IMR-90 (cell line): Measurements from ENCODE around the gene EYS.

ENCODE experiments used
- BHLHE40 ChIP-seq: fragments of 150-350 bp; IDR thresholded peaks from 2 replicates; pipeline ENCODE4 v1.6.1; 2016; ENCODE audit warnings: mild to moderate bottlenecking, low read depth, low read length
- CHD1 ChIP-seq: IDR thresholded peaks from 2 replicates; pipeline ENCODE4 v1.6.1; 2012; ENCODE audit warnings: low read depth, low read length, improper control_type of control experiment
- CTCF ChIP-seq: conservative IDR thresholded peaks from 2 replicates; pipeline ENCODE4 v1.5.1; 2012; ENCODE audit warnings: mild to moderate bottlenecking, low read depth, low read length, improper control_type of control experiment
- FOS ChIP-seq: fragments of 150-350 bp; IDR thresholded peaks from 2 replicates; pipeline ENCODE4 v1.6.1; 2016; ENCODE audit warnings: low read depth, low read length
- MAFK ChIP-seq: IDR thresholded peaks from 2 replicates; pipeline ENCODE4 v1.6.1; 2012; ENCODE audit warnings: low read depth, low read length, improper control_type of control experiment
- MXI1 ChIP-seq: IDR thresholded peaks from 2 replicates; pipeline ENCODE4 v1.6.1; 2012; ENCODE audit warnings: low read depth, mild to moderate bottlenecking, low read length, moderate library complexity, borderline replicate concordance
- NFE2L2 ChIP-seq: fragments of 150-350 bp; IDR thresholded peaks from 2 replicates; pipeline ENCODE4 v1.6.1; 2016; ENCODE audit warnings: low read depth, mild to moderate bottlenecking, low read length
- POLR2A ChIP-seq: IDR thresholded peaks from 2 replicates; pipeline ENCODE4 v1.6.1; 2012; ENCODE audit warnings: mild to moderate bottlenecking, low read depth, low read length
- RAD21 ChIP-seq: IDR thresholded peaks from 2 replicates; pipeline ENCODE4 v1.6.1; 2012; ENCODE audit warnings: low read length, improper control_type of control experiment
- RCOR1 ChIP-seq: IDR thresholded peaks from 2 replicates; pipeline ENCODE4 v1.6.1; 2012; ENCODE audit warnings: mild to moderate bottlenecking, low read length, improper control_type of control experiment; ENCODE audit not compliant: insufficient replicate concordance
- RFX5 ChIP-seq: IDR thresholded peaks from 2 replicates; pipeline ENCODE4 v1.8.0; 2012; ENCODE audit warnings: low read depth, mild to moderate bottlenecking, low read length, moderate library complexity
- SMC3 ChIP-seq: fragments of 150-350 bp; IDR thresholded peaks from 2 replicates; pipeline ENCODE4 v1.6.1; 2016; ENCODE audit warnings: low read depth, mild to moderate bottlenecking, antibody characterized with exemption, low read length, moderate library complexity
- USF2 ChIP-seq: fragments of 150-350 bp; IDR thresholded peaks from 2 replicates; pipeline ENCODE4 v1.6.1; 2017; ENCODE audit warnings: mild to moderate bottlenecking, antibody characterized with exemption, low read length, low read depth
- TF ChIP-seq, protein P1 (sequence below): fragments of 150-350 bp; IDR thresholded peaks from 2 replicates; pipeline ENCODE4 v1.6.1; 2016; ENCODE audit warnings: low read depth, mild to moderate bottlenecking, low read length, moderate library complexity, borderline replicate concordance

- no peak for TF ChIP-seq POLR2A
- TF ChIP-seq CTCF: no peak
- TF ChIP-seq CHD1: no peak
- TF ChIP-seq RFX5: no peak
- no peak for TF ChIP-seq SMC3
- no peak for TF ChIP-seq FOS
- TF ChIP-seq BHLHE40: no peak
- no peak for TF ChIP-seq MAFK
- no peak for TF ChIP-seq RCOR1
- TF ChIP-seq, protein P1, sequence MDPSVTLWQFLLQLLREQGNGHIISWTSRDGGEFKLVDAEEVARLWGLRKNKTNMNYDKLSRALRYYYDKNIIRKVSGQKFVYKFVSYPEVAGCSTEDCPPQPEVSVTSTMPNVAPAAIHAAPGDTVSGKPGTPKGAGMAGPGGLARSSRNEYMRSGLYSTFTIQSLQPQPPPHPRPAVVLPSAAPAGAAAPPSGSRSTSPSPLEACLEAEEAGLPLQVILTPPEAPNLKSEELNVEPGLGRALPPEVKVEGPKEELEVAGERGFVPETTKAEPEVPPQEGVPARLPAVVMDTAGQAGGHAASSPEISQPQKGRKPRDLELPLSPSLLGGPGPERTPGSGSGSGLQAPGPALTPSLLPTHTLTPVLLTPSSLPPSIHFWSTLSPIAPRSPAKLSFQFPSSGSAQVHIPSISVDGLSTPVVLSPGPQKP: no peak
- TF ChIP-seq NFE2L2: no peak
- no peak for TF ChIP-seq RAD21
- no peak for TF ChIP-seq USF2
- TF ChIP-seq MXI1: no peak
These were observed 1034.4 kb downstream of the EYS start for GRCh38 chr6:64672651-64673050.
